NCI-H1694 treated with DMSO at 0.1 percent for 48 hours (cell line): ENCODE measurements around the gene NFE2.

Experiments
- DNase-seq: peaks from one replicate; lab custom pipeline; 2025; lab: John Stamatoyannopoulos, UW

Gene NFE2

DNA sequence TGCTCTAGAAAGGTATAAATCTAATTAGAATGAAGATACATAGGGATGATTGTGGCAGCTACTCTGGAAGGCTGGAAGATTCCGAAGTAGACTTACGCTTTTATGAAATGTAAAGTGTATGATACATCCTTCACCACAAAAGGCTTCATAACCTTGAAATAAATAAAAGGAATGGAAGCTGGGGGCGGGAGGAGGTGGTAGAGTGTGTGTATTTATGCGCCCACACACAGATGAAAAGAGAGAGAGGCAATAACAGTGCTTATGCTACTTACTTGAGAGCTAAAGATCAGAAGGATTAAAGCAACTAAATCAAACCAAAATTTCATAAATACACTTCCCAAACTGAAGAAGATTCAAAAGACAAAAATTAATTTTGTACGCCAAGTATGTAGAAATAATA is 51.3 kb downstream of the NFE2 start:
- no peak for DNase-seq

DNA sequence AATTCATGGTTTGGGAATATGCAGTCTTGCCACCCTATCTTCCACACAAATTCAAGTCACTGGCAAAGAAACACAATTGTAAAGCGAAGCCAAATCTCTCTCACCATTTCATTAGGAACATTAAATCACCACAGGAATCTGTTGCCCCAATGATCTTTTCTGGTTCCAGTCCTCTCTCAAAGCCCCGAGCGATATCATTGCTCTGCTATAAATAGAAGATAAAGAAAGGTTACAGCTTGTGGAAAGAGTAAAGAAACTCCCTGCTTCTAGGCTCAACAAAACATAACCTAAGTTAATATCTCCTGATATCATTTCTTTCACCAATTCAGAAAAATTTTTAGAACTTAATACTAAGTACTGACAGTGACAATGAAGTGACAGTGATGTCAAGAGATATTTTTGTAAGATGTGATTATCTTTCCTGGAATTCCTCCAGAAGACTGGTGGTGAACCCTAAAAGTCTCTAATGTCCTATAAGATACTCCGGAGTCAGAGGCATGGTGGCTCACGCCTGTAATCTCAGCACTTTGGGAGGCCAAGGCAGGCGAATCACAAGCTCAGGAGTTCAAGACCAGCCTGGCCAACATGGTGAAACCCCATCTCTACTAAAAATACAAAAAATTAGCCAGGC is 54.7 kb downstream of the NFE2 start:
- no peak for DNase-seq
